ENCODE data around the gene DBF4.
"Not testable (repeated sequence)": the region's sequence is repeated elsewhere in the genome, so short reads cannot be mapped to it uniquely, and the experiment has no call there.

Gene DBF4, protein sequence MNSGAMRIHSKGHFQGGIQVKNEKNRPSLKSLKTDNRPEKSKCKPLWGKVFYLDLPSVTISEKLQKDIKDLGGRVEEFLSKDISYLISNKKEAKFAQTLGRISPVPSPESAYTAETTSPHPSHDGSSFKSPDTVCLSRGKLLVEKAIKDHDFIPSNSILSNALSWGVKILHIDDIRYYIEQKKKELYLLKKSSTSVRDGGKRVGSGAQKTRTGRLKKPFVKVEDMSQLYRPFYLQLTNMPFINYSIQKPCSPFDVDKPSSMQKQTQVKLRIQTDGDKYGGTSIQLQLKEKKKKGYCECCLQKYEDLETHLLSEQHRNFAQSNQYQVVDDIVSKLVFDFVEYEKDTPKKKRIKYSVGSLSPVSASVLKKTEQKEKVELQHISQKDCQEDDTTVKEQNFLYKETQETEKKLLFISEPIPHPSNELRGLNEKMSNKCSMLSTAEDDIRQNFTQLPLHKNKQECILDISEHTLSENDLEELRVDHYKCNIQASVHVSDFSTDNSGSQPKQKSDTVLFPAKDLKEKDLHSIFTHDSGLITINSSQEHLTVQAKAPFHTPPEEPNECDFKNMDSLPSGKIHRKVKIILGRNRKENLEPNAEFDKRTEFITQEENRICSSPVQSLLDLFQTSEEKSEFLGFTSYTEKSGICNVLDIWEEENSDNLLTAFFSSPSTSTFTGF

GRCh38 chr7:87876040-87876868 lies at the start of gene DBF4, which contains the start of gene SLC25A40:
TSS of gene DBF4 (plus strand) at chr7:87876493. CDS start at chr7:87876733, 240 bp downstream.
TSS of gene SLC25A40 (minus strand) at chr7:87876360. CDS start at chr7:87858727, 17,633 bp downstream.
- no peak for TF ChIP-seq ZNF274 (IDR thresholded peaks at IDR 0.05; ENCODE audit: low read depth, low read length)
- peak within 1 kb of the TSS; percentile 97 for H3K4me3 ChIP-seq (ENCODE audit: low read length)

- not testable (repeated sequence) for H3K4me3 ChIP-seq (ENCODE audit: low read length)
Observed at GRCh38 chr7:87828383-87828782, 47.9 kb upstream of the DBF4 start.

DNA sequence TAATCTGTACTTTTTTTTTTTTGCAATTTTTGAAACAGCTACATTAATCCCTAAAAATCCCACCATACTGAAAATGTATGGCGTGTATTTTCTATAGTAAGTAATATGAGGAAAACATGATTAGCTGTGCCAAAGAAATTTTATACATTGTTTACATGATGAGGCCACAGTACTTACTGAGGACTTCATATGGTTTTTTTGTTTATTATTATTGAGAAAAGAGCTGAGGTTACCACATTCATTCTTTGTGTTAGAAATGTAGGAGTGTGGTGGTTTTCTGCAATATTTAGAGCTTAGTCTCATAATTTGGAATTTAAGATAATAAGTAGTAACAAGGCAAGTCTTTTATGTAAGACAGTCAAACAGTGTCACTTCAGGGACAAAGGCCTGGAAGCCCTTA lies 45.2 kb upstream of the DBF4 start:
- no peak overlapping the region for H3K4me3 ChIP-seq (ENCODE audit: low read length)
- TF ChIP-seq ZNF274 (IDR thresholded peaks at IDR 0.05; ENCODE audit: low read depth, low read length): no peak

GRCh38 chr7:87833130-87833529 lies 43.2 kb upstream of the DBF4 start:
- no peak for TF ChIP-seq ZNF274 (IDR thresholded peaks at IDR 0.05; ENCODE audit: low read depth, low read length)
- no peak overlapping the region for H3K4me3 ChIP-seq (ENCODE audit: low read length)

- no peak overlapping the region for H3K4me3 ChIP-seq (ENCODE audit: low read length)
- TF ChIP-seq ZNF274 (IDR thresholded peaks at IDR 0.05; ENCODE audit: low read depth, low read length): no peak
Observed at GRCh38 chr7:87837597-87837996, 38.7 kb upstream of the DBF4 start.

DNA sequence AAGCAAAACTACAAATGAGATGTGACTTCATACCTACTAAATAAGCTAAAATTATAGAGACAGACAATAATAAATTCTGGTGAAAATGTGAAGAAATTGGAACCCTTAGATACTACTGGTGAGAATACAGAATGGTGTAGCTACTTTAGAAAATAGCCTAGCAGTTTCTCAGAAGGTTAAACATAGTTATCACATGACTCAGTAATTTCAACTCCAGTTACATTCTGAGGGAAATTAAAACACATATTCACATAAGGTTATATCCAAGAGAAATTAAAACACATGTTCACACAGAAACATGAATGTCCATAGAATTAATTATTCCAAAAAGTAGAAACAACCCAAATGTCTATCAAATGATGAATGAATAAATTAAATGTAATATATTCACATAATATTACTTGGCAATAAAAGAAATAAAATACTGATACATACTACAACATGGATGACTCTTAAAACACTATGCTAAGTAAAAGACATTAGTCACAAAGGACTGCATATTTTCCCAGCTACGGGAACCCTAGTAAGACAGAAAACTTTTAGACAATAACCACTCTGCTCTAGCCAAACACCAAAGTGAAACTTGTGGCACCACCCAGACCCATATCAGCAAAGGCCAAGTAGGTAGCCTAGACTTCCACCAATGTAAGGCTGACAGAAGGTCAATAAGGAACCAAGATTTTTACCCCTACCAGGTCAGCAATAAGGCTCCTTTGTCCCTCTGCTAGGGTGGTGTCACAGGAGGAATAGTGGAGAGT lies 25.3 kb upstream of the DBF4 start:
- no peak overlapping the region for H3K4me3 ChIP-seq (ENCODE audit: low read length)
- no peak for TF ChIP-seq ZNF274 (IDR thresholded peaks at IDR 0.05; ENCODE audit: low read depth, low read length)

GRCh38 chr7:87852306-87852705 lies 24.0 kb upstream of the DBF4 start:
- no peak for TF ChIP-seq ZNF274 (IDR thresholded peaks at IDR 0.05; ENCODE audit: low read depth, low read length)
- H3K4me3 ChIP-seq (ENCODE audit: low read length): no peak overlapping the region

DNA sequence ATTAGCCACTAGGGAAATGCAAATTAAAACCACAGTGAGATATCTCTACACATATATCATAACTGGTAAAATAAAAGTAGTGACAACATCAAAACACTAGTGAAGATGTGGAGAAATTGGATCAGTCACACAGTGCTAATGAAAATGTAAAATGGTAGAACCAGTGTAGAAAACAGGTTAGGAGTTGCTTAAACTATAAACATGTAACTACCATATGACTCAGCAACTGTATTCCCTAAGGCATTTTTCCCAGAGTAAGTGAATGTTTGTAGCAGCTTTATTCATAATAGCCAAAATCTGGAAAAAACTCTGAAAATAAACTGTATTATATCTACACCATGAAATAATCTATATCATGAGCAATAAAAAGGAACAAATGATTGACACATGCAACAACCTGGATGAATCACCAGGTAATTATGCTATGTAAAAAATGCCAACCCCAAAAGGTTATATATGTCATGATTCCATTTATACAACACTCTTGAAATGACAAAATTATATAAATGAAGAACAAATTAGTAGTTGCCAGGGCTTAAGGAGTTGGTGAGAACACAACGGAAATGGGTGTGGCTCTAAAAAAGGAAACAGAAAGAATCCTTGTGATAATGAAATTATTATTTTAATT lies 22.9 kb upstream of the DBF4 start:
- TF ChIP-seq ZNF274 (IDR thresholded peaks at IDR 0.05; ENCODE audit: low read depth, low read length): no peak
- H3K4me3 ChIP-seq (ENCODE audit: low read length): no peak overlapping the region

DNA sequence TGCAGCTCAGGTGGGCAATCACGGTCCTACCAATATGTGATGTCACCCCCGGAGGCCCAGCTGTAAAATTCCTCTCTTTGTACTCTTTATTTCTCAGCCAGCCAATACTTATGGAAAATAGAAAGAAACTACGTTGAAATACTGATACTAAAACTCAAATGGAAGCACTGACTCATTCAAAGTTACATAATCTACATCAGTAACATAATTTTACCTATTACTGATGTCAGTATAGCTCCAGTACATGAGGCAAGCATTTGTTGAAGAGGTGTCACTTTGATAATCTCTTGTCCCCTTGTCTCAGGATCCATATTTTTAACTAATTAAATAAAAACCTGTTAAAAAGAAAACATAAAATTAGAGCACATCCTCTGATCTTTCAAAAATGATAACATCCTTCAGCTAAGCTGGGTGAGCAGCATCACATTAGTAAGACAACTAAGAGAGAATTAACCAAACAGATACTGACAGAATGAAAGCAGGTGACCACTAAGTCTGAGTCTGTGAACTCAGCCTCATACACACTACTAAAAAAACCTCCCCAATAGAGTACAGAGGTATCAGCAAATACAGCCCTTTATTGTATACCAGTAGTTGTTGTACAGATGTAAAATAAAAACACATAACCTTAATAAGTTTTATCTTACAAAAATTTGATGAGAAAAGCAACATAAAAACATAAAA lies 17.7 kb upstream of the DBF4 start:
- no peak for TF ChIP-seq ZNF274 (IDR thresholded peaks at IDR 0.05; ENCODE audit: low read depth, low read length)
- no peak overlapping the region for H3K4me3 ChIP-seq (ENCODE audit: low read length)

DNA sequence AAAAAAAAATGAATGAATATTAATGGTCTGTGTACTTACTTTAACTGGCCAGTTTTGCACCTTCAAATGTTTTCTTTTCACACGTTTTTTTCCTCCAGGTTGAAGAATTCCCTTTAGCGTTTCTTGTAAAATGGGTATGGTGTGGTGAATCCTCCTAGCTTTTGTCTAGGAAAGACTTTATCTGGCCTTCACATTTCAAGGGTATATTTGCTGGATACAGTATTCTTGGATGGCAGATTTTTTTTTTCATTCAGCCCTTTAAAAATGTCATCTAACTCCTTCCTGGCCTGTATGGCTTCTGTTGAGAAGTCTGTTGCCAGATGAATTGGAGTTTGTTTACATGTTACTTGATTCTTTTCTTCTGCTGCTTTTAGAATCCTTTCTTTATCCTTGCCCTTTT lies 10.2 kb upstream of the DBF4 start:
- TF ChIP-seq ZNF274 (IDR thresholded peaks at IDR 0.05; ENCODE audit: low read depth, low read length): no peak
- H3K4me3 ChIP-seq (ENCODE audit: low read length): no peak overlapping the region

GRCh38 chr7:87866533-87866932 lies 9.8 kb upstream of the DBF4 start:
- not testable (repeated sequence) for H3K4me3 ChIP-seq (ENCODE audit: low read length)

DNA sequence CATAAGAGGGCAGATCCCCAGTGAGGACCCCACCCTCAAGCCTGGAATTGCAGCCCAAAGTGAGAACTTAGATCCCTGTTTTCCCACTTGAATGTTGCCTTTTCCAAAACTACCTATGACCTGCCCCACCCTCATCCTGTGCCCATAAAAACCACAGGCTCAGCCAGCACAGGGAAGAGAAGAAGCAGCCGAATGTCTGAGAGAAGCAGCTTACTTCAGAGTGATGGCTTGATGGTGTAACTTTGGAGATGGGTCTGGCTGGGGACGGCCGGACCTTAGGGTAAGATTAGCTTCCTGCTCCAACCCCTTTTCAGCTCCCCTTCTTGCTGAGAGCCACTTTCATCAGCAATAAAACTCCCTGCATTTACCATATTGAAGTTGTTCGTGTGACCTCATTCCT lies 5.8 kb upstream of the DBF4 start:
- no peak overlapping the region for H3K4me3 ChIP-seq (ENCODE audit: low read length)
- TF ChIP-seq ZNF274 (IDR thresholded peaks at IDR 0.05; ENCODE audit: low read depth, low read length): no peak

DNA sequence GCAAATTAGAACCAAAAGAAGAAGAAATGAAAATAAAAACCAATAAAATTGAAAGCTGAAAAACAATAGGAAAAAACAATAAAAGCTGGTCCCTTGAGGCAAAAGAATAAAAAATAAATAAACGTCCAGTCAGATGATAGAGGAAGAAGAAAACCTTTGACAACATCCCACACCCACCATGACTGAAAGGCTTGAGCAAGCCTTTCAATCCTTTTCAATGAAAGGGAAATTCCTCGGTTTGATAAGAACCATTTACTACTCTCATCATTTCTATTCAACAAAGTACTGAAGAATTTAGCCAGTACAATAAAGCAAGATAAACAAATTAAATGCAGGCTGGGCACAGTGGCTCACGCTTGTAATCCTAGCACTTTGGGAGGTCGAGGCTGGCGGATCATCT lies 3.9 kb upstream of the DBF4 start:
- no peak for TF ChIP-seq ZNF274 (IDR thresholded peaks at IDR 0.05; ENCODE audit: low read depth, low read length)
- no peak overlapping the region for H3K4me3 ChIP-seq (ENCODE audit: low read length)

DNA sequence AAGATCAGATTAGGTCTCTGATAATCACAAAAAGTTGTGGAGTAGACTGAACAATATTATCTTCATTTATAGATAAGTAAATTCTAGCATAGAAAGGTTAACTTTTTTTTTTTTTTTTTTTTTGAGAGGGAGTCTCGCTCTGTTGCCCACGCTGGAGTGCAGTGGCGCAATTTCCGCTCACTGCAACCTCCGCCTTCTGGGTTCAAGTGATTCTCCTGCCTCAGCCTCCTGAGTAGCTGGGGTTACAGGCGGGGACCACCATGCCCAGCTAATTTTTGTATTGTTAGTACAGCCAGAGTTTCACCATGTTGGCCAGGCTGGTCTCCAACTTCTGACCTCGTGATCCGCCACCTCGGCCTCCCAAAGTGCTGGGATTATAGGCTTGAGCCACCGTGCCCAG lies 3.0 kb upstream of the DBF4 start:
- H3K4me3 ChIP-seq (ENCODE audit: low read length): peak overlapping the region; percentile 5; the same call in 1 of the 2 replicates
